Measurements from ENCODE around the gene FSTL5.

- TF ChIP-seq CTCF (IDR thresholded peaks at IDR 0.05; ENCODE audit: low read length) = no peak
- TF ChIP-seq EZH2 (optimal IDR thresholded peaks at IDR 0.05; ENCODE audit: low read depth, low read length) = no peak
Observed at GRCh38 chr4:161466316-161466715, 697.5 kb downstream of the FSTL5 start.
